GM21528 (cell line): ENCODE results near the gene SENP3.
"Not testable (repeated sequence)": the region's sequence is repeated elsewhere in the genome, so short reads cannot be mapped to it uniquely, and the experiment has no call there.

Experiments
- ATAC-seq: cut with Tn5 transposase; IDR thresholded peaks from one replicate; pipeline ENCODE4 v1.9.1; 2021; ENCODE audit warnings: mild to moderate bottlenecking, moderate library complexity; ENCODE audit not compliant: unreplicated experiment, low FRiP score

SENP3 gene

GRCh38 chr17:7590743-7591142, 29.0 kb downstream of the SENP3 start:
- ATAC-seq: no peak

GRCh38 chr17:7591596-7591995, 29.9 kb downstream of the SENP3 start:
- ATAC-seq: no peak

GRCh38 chr17:7592422-7593021, 30.8 kb downstream of the SENP3 start:
- no peak for ATAC-seq

- no peak for ATAC-seq
Measured at GRCh38 chr17:7593296-7593695, 31.6 kb downstream of the SENP3 start.

- ATAC-seq: not testable (repeated sequence)
Measured at GRCh38 chr17:7597561-7597960, 35.8 kb downstream of the SENP3 start.

- no peak for ATAC-seq
Measured at GRCh38 chr17:7606280-7606679, 44.6 kb downstream of the SENP3 start.

GRCh38 chr17:7610641-7611040, 48.9 kb downstream of the SENP3 start:
- no peak for ATAC-seq

- ATAC-seq: no peak
Measured at GRCh38 chr17:7611635-7612293, 50.0 kb downstream of the SENP3 start.

- no peak for ATAC-seq
Measured at GRCh38 chr17:7612294-7612640, 50.5 kb downstream of the SENP3 start.

GRCh38 chr17:7613769-7614424, 52.2 kb downstream of the SENP3 start:
- no peak for ATAC-seq

GRCh38 chr17:7614425-7615264, 52.9 kb downstream of the SENP3 start, which contains the start of gene FXR2:
FXR2 (minus strand) TSS chr17:7614897; CDS start chr17:7614532, 365 bp downstream.
- peak; percentile 81 for ATAC-seq

- ATAC-seq: no peak
Measured at GRCh38 chr17:7615265-7615747, 53.6 kb downstream of the SENP3 start.

- no peak for ATAC-seq
Measured at GRCh38 chr17:7618608-7619007, 56.9 kb downstream of the SENP3 start.

- ATAC-seq: no peak
Measured at GRCh38 chr17:7620835-7621234, 59.1 kb downstream of the SENP3 start.
